Skeletal muscle satellite cell (primary cell): ENCODE results near the gene SPCS2.
"Not testable (repeated sequence)": the region's sequence is repeated elsewhere in the genome, so short reads cannot be mapped to it uniquely, and the experiment has no call there.

Experiments
- H3K27me3 ChIP-seq: 2 replicates; pipeline ENCODE4 v1.7.0; 2013; ENCODE audit warnings: low read length; ENCODE audit not compliant: control insufficient read depth, insufficient read depth
- H3K36me3 ChIP-seq: 2 replicates; pipeline ENCODE4 v1.7.0; 2013; ENCODE audit warnings: mild to moderate bottlenecking, control low read depth, low read length; ENCODE audit not compliant: insufficient read depth
- H3K4me1 ChIP-seq: 2 replicates; pipeline ENCODE4 v1.7.0; 2013; ENCODE audit warnings: low read length; ENCODE audit not compliant: control insufficient read depth, insufficient read depth
- H3K4me2 ChIP-seq: 2 replicates; pipeline ENCODE4 v1.7.0; 2013; ENCODE audit warnings: mild to moderate bottlenecking, low read length
- H3K4me3 ChIP-seq: 2 replicates; pipeline ENCODE4 v1.7.0; 2013; ENCODE audit warnings: low read length
- H3K9ac ChIP-seq: 2 replicates; pipeline ENCODE4 v1.7.0; 2013; ENCODE audit warnings: mild to moderate bottlenecking, low read depth, low read length, moderate library complexity
- H3K9me3 ChIP-seq: replicated peaks from 2 replicates; pipeline ENCODE4 v1.7.0; 2013; ENCODE audit warnings: mild to moderate bottlenecking, control low read depth, low read length

Gene SPCS2

DNA sequence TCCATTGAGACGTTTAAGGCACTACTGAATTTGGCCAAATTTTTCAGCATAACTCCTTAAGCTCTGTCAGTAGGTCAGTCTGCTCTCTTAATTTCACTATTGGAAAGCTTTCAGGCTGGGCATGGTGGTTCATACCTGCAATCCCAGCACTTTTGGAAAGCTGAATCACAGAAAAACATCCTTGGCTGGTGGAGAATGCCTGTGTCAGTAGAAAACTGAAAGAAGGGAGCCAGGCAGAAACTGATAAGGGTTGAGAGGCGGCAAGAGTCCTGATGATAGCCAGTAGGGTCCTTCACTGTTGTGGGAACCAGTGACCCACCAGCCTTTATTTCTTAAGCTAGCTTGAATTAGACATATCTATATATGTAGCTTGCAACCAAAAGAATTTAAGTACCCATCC, 62.3 kb downstream of the SPCS2 start:
- Histone ChIP-seq H3K9ac (no peak overlapping the region), H3K36me3 (peaks cover 2% of the 10 kb centered on the region), H3K4me2 (no peak overlapping the region), H3K9me3 (no peaks in the 10 kb centered on the region), H3K27me3 (no peaks in the 10 kb centered on the region), H3K4me1 (no peaks in the 10 kb centered on the region), H3K4me3 (no peak overlapping the region)

DNA sequence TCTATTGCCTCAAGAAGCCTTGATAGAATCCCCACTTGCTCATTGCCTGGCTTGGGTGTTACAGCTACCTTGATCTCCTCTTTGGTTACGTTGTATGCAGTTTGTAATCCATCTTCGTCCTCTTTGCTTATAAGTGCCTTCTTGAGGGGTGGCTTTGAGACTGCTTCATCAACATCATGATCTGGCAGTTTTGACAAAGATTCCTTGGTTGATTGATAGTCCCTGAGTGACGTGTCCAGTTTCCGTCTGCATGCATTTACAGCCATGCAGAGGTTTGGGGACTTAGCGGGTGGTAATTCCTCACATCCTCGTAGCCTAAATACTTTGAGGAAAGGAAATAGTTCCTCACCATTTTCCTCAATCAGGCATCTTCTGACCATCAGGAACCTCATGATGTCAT, 62.8 kb downstream of the SPCS2 start:
- no peaks in the 10 kb centered on the region for H3K4me1 ChIP-seq
- no peak overlapping the region for H3K9ac ChIP-seq
- no peaks in the 10 kb centered on the region for H3K36me3 ChIP-seq
- H3K4me3 ChIP-seq, result no peak overlapping the region
- H3K9me3 ChIP-seq, result no peaks in the 10 kb centered on the region
- no peak overlapping the region for H3K4me2 ChIP-seq
- H3K27me3 ChIP-seq, result no peaks in the 10 kb centered on the region

- Histone ChIP-seq H3K27me3 (no peaks in the 10 kb centered on the region), H3K9ac (no peak overlapping the region), H3K4me2 (no peak overlapping the region), H3K4me1 (no peaks in the 10 kb centered on the region), H3K36me3 (no peaks in the 10 kb centered on the region), H3K4me3 (no peak overlapping the region), H3K9me3 (no peaks in the 10 kb centered on the region)
Measured at GRCh38 chr11:75013051-75013450, 64.0 kb downstream of the SPCS2 start.

DNA sequence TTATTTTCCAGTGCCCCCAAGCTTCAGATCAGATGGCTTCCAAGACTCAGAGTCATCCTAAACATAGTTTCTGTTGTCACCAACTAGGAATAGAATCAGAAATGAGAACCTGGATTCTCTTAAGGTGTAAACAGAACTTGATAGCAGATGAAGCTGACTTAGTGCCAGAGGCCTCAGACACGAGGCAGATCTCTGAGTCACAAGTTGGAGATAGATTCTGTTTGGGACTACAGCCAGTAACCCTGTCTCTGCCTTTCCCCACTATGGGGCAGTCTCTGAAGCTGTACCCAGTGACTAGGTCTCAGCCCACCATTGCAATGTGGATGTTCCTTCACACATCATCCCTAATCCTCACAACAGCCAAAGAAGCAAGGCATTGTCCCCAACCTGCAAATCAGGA, 65.1 kb downstream of the SPCS2 start:
- no peaks in the 10 kb centered on the region for H3K36me3 ChIP-seq
- H3K9ac ChIP-seq, result no peak overlapping the region
- H3K27me3 ChIP-seq, result no peaks in the 10 kb centered on the region
- no peak overlapping the region for H3K4me3 ChIP-seq
- no peaks in the 10 kb centered on the region for H3K4me1 ChIP-seq
- H3K4me2 ChIP-seq, result no peak overlapping the region
- H3K9me3 ChIP-seq, result no peaks in the 10 kb centered on the region

GRCh38 chr11:75019200-75019599, 70.1 kb downstream of the SPCS2 start:
- H3K27me3 ChIP-seq, H3K9me3 ChIP-seq, H3K36me3 ChIP-seq, H3K4me3 ChIP-seq, H3K9ac ChIP-seq, H3K4me2 ChIP-seq, H3K4me1 ChIP-seq: not testable (repeated sequence)

- H3K9ac ChIP-seq, H3K9me3 ChIP-seq: not testable (repeated sequence)
Measured at GRCh38 chr11:75020328-75020727, 71.3 kb downstream of the SPCS2 start.

DNA sequence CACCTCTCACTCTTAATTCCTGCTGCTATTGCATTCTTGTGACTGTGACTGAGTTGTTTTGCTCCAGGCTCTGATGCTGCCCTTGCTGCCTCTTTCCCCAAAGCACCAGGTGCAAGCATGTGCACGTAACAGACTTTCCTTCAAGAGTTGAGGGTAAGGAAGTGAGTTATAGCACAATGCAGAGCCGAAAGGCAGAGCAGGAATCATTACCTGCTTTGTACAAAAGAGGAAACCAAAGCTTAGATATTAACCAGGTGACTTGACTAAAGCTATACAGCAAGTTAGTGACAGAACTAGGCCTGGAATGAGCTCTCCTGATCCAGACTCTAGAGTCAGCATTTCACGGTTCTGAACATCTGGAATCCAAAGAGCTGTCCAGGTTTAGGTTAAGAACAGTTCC, 73.2 kb downstream of the SPCS2 start:
- Histone ChIP-seq H3K36me3 (no peaks in the 10 kb centered on the region), H3K4me1 (no peaks in the 10 kb centered on the region), H3K9ac (no peak overlapping the region), H3K4me3 (no peak overlapping the region), H3K9me3 (no peaks in the 10 kb centered on the region), H3K27me3 (peaks cover 7% of the 10 kb centered on the region), H3K4me2 (no peak overlapping the region)

More at GRCh38 chr11:75020328-75020727, 71.3 kb downstream of the SPCS2 start:
- H3K36me3 ChIP-seq, H3K4me3 ChIP-seq, H3K4me1 ChIP-seq, H3K4me2 ChIP-seq, H3K27me3 ChIP-seq: not testable (repeated sequence)

DNA sequence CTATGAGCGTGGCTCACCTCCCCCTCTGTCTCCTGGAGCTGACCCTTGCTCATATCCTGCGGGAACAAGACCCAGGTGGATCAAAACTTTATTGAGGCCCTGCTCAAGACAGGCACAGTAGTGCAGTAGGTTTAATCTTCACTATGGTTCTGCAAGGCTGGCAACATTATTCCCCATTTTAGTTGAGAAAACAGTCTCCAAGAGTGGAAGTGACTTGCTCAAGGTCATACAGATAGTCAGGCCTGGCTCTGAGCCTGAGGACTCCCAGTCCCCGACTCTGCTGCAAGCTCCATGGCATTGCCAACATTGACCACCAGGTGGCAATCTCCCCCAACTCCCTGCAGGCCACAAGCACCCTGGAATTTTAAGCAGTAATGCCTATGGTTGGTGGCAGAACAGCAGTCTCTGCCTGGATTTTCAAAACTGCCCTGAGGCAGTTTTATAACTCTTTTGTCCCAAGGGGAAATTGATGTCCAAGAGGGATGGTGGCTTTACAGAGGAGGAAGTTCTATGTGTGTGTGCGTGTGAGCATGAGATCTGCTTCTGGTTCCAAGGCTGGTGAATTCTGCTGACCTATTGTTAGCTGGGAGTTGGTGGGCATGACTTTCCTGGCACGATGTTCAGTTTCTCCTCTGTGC, 73.8 kb downstream of the SPCS2 start:
- Histone ChIP-seq H3K9me3 (no peaks in the 10 kb centered on the region), H3K4me2 (no peak overlapping the region), H3K4me1 (no peaks in the 10 kb centered on the region), H3K4me3 (no peak overlapping the region), H3K27me3 (peaks cover 11% of the 10 kb centered on the region), H3K9ac (no peak overlapping the region), H3K36me3 (no peaks in the 10 kb centered on the region)

DNA sequence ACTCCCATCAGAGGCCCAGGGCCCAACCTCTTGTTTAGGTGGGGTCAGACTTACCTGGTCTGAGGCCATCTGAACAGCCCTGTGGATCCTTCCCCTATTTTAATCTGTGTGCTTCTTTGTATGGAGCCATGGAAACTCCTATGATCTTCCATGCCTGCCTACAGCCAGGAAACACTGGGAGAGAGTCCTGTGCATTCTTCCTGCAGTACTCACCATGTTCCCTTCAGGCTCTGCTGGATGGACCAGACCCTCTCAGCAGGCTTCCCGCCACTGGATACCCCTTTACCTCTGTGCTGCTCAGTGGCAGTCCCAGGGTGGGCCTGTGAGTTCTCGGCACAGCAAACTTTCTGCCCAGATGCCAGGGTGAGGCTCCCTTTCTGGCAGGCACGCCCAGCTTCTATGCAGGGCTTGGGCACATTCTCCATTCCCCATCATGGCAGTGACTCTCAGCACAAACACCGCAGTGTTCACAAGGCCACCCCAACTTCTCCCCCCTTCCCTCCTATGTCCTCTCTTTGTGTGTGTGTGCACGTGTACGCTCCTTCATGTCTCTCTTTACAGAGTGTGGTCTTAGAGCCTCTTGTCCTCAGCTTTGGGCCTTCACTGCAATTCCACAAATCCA, 74.5 kb downstream of the SPCS2 start:
- H3K27me3 ChIP-seq, result peaks cover 18% of the 10 kb centered on the region
- no peak overlapping the region for H3K4me3 ChIP-seq
- H3K4me1 ChIP-seq, result no peaks in the 10 kb centered on the region
- H3K9me3 ChIP-seq, result no peaks in the 10 kb centered on the region
- H3K9ac ChIP-seq, result no peak overlapping the region
- H3K4me2 ChIP-seq, result no peak overlapping the region
- H3K36me3 ChIP-seq, result no peaks in the 10 kb centered on the region

GRCh38 chr11:75024068-75024449, 75.0 kb downstream of the SPCS2 start:
- no peaks in the 10 kb centered on the region for H3K4me1 ChIP-seq
- H3K9ac ChIP-seq, result no peak overlapping the region
- no peaks in the 10 kb centered on the region for H3K36me3 ChIP-seq
- H3K27me3 ChIP-seq, result peaks cover 20% of the 10 kb centered on the region
- no peak overlapping the region for H3K4me2 ChIP-seq
- no peaks in the 10 kb centered on the region for H3K9me3 ChIP-seq
- no peak overlapping the region for H3K4me3 ChIP-seq

DNA sequence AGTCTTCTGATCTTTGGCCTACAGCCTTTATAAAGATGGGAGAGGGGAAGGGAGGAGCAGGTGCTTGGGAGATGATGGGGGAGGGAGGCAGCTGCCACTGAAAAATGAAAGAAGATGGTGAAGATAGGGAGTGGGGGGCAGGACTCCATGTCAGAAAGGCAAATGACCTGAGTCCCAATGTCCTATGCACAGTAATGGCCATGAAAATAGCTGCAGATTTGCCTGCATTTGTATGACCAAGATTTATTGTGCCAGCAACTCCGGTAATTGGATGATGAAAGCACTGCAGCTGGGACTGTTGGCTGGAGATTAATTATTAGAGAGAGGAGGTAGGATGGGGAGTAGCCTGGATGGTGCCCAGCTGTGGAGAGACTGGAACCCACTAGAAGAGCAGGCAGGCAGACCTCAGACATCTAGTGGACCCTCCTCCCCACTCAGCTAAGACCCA, 75.7 kb downstream of the SPCS2 start:
- Histone ChIP-seq H3K9ac (no peak overlapping the region), H3K9me3 (no peaks in the 10 kb centered on the region), H3K4me3 (no peak overlapping the region), H3K27me3 (peaks cover 21% of the 10 kb centered on the region), H3K4me2 (no peak overlapping the region), H3K36me3 (no peaks in the 10 kb centered on the region), H3K4me1 (no peaks in the 10 kb centered on the region)

DNA sequence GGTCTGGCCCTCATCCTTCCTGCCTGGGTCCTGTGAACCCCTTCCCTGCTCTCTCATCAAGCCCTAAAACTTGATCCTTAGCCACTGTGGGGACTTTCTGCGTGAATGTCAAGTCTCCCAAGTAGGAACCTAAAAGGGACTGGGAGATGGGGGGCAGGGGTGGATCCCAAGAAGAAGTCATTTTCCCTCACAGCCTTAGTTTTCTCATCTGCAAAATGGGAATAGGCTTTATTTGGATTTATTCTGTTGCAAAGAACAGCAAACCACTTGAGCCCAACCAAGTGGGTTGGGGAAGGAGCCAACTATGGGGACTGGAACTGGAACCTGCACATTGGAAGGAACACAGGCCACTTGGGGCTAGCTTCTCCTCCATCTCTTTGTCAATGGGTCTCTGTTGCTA, 76.5 kb downstream of the SPCS2 start:
- peaks cover under 1% of the 10 kb centered on the region for H3K4me1 ChIP-seq
- H3K27me3 ChIP-seq, result peaks cover 21% of the 10 kb centered on the region
- no peaks in the 10 kb centered on the region for H3K9me3 ChIP-seq
- H3K4me3 ChIP-seq, result no peak overlapping the region
- H3K4me2 ChIP-seq, result no peak overlapping the region
- no peak overlapping the region for H3K9ac ChIP-seq
- no peaks in the 10 kb centered on the region for H3K36me3 ChIP-seq
